Peyer's patch (tissue), 4 donors: ENCODE measurements around the gene RGL1.

Source experiments
- POLR2A ChIP-seq, 2 donors: fragments of 450-650 bp; IDR thresholded peaks; one replicate each; pipeline ENCODE4 v1.5.1; 2017; ENCODE audit warnings: antibody characterized with exemption in 2 of 2, mild to moderate bottlenecking in 2 of 2, moderate library complexity in 2 of 2
- TF ChIP-seq, protein P1 (sequence below), 6 experiments: fragments of 450-650 bp in 4 of 6; fragments of 200-600 bp in 2 of 6; sonication (generic) in 1 of 6; IDR thresholded peaks; one replicate each; pipeline ENCODE4 v1.5.1; 2017 to 2019; ENCODE audit warnings: antibody characterized with exemption in 6 of 6, mild to moderate bottlenecking in 3 of 6, moderate library complexity in 1 of 6

DNA sequence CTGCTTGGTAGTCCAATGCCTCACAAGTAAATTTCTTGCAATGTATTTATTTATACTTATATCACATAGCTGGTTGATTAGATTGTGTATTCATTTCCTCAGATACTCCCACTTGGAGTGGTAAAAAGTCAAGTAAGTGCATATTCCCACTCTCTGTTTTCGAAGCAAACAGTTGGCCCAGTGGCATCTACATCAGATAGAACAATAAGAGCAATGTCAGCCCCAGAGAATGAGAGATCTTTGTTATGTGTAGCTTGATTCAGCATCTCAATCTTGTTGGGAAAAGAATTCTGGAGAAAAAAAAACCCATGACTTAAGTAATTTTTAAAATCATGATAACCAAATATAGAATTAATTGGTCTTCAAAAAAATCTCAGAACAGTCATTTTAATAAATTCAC, 25.5 kb downstream of the RGL1 start:
- TF ChIP-seq, protein P1, sequence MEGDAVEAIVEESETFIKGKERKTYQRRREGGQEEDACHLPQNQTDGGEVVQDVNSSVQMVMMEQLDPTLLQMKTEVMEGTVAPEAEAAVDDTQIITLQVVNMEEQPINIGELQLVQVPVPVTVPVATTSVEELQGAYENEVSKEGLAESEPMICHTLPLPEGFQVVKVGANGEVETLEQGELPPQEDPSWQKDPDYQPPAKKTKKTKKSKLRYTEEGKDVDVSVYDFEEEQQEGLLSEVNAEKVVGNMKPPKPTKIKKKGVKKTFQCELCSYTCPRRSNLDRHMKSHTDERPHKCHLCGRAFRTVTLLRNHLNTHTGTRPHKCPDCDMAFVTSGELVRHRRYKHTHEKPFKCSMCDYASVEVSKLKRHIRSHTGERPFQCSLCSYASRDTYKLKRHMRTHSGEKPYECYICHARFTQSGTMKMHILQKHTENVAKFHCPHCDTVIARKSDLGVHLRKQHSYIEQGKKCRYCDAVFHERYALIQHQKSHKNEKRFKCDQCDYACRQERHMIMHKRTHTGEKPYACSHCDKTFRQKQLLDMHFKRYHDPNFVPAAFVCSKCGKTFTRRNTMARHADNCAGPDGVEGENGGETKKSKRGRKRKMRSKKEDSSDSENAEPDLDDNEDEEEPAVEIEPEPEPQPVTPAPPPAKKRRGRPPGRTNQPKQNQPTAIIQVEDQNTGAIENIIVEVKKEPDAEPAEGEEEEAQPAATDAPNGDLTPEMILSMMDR (IDR thresholded peaks at IDR 0.05) = no peak
- TF ChIP-seq POLR2A (IDR thresholded peaks at IDR 0.05) = no peak
